Smooth muscle cell (in vitro differentiated cells): Measurements from ENCODE around the gene ADRB1. TPM values are rescaled to one million over a fixed set of nuclear protein-coding genes. Genes with fewer than 3 reads are reported as not detected.
A peak's percentile ranks its signal among the peaks of the same experiment; 100 is the strongest.

ENCODE experiments used
- DNase-seq: peaks from one replicate; lab custom pipeline; 2025; ENCODE audit not compliant: unreplicated experiment; lab: John Stamatoyannopoulos, UW
- H2AFZ ChIP-seq: fragments of 200-600 bp; sonication (generic); 2 replicates; pipeline ENCODE4 v1.6.0; 2016; ENCODE audit warnings: antibody characterized with exemption, low read depth, mild to moderate bottlenecking
- H3F3A ChIP-seq: fragments of 200-600 bp; sonication (generic); 2 replicates; pipeline ENCODE4 v1.6.0; 2017; ENCODE audit warnings: antibody characterized with exemption, low read depth
- H3K27ac ChIP-seq: fragments of 200-600 bp; sonication (generic); 2 replicates; pipeline ENCODE4 v1.5.1; 2016; ENCODE audit warnings: low read depth, mild to moderate bottlenecking
- H3K27me3 ChIP-seq: fragments of 200-600 bp; sonication (generic); 2 replicates; pipeline ENCODE4 v1.6.1; 2016; ENCODE audit warnings: low read depth, mild to moderate bottlenecking
- H3K36me3 ChIP-seq: fragments of 200-600 bp; sonication (generic); 2 replicates; pipeline ENCODE4 v1.5.1; 2016; ENCODE audit warnings: low read depth
- H3K4me1 ChIP-seq: fragments of 200-600 bp; sonication (generic); 2 replicates; pipeline ENCODE4 v1.5.1; 2016; ENCODE audit warnings: low read depth
- H3K4me2 ChIP-seq: fragments of 200-600 bp; sonication (generic); 2 replicates; pipeline ENCODE4 v1.6.0; 2016; ENCODE audit warnings: mild to moderate bottlenecking
- H3K4me3 ChIP-seq: fragments of 200-600 bp; sonication (generic); 2 replicates; pipeline ENCODE4 v1.5.1; 2016; ENCODE audit warnings: mild to moderate bottlenecking
- H3K79me2 ChIP-seq: fragments of 200-600 bp; sonication (generic); 2 replicates; pipeline ENCODE4 v1.6.0; 2016; ENCODE audit warnings: low read depth, mild to moderate bottlenecking
- H3K9ac ChIP-seq: fragments of 200-600 bp; sonication (generic); 2 replicates; pipeline ENCODE4 v1.6.0; 2016; ENCODE audit warnings: low read depth
- H3K9me3 ChIP-seq: fragments of 200-600 bp; sonication (generic); replicated peaks from 2 replicates; pipeline ENCODE4 v1.5.1; 2016; ENCODE audit warnings: low read depth
- H4K20me1 ChIP-seq: fragments of 200-600 bp; sonication (generic); 2 replicates; pipeline ENCODE4 v1.6.0; 2016; ENCODE audit warnings: low read depth
- CTCF ChIP-seq: fragments of 200-600 bp; sonication (generic); IDR thresholded peaks from 2 replicates; pipeline ENCODE4 v1.5.1; 2017; ENCODE audit warnings: borderline replicate concordance, mild to moderate bottlenecking, antibody characterized with exemption; ENCODE audit not compliant: insufficient read depth, poor library complexity, severe bottlenecking
- WGBS: methylation state at CpG from one replicate; pipeline ENCODE4 v1.1.7; 2016; ENCODE audit warnings: low lambda C conversion rate; 5-methylcytosine and 5-hydroxymethylcytosine counted together
- polyA plus RNA-seq: library from polyadenylated mRNA; unstranded; fragments of >200 nt; fragmentation: Nextera tagmentation; extraction: Ambion mirVana; gene quantifications from 2 replicates; pipeline ENCODE4 v1.2.1, GENCODE V29; 2016
- total RNA-seq: library from RNA; depleted of rRNA; stranded (reverse); fragments of >200 nt; gene quantifications from 2 replicates; pipeline ENCODE4 v1.2.3, GENCODE V29; 2014

The ADRB1 gene
- total and polyA plus RNA-seq, 2 experiments from 2014 or later = not detected

GRCh38 chr10:114025611-114026130 is 18.0 kb upstream of the ADRB1 start:
- Histone ChIP-seq H2AFZ (no peak overlapping the region), H4K20me1 (no peaks in the 10 kb centered on the region), H3K4me1 (peaks cover 6% of the 10 kb centered on the region), H3K4me2 (no peak overlapping the region), H3K79me2 (no peaks in the 10 kb centered on the region), H3K36me3 (no peaks in the 10 kb centered on the region), H3K4me3 (no peak overlapping the region), H3F3A (no peaks in the 10 kb centered on the region), H3K27me3 (peaks cover 18% of the 10 kb centered on the region), H3K9ac (no peak overlapping the region), H3K27ac (no peak overlapping the region), H3K9me3 (no peaks in the 10 kb centered on the region)
- WGBS = 96% methylated on average over 12 of the region's 12 CpGs
- TF ChIP-seq CTCF = no peak
- no peak for DNase-seq

- Histone ChIP-seq H3K36me3 (no peaks in the 10 kb centered on the region), H3K27me3 (peaks cover 13% of the 10 kb centered on the region), H3K9ac (peak overlapping the region; percentile 20), H3F3A (no peaks in the 10 kb centered on the region), H4K20me1 (no peaks in the 10 kb centered on the region), H3K4me1 (peaks cover 6% of the 10 kb centered on the region), H3K27ac (peak overlapping the region; percentile 75), H3K9me3 (no peaks in the 10 kb centered on the region), H3K4me2 (peak overlapping the region; percentile 77), H3K79me2 (no peaks in the 10 kb centered on the region), H3K4me3 (no peak overlapping the region), H2AFZ (peak overlapping the region; percentile 28)
- no peak for DNase-seq
- TF ChIP-seq CTCF = no peak
- 24% methylated on average over 7 of the region's 7 CpGs for WGBS
These were observed 17.3 kb upstream of the ADRB1 start for GRCh38 chr10:114026189-114027040.

- H2AFZ ChIP-seq = no peak overlapping the region
- H3K4me1 ChIP-seq = peaks cover 6% of the 10 kb centered on the region
- H3K27ac ChIP-seq = peak overlapping the region; percentile 75
- no peaks in the 10 kb centered on the region for H3K79me2 ChIP-seq
- H3K27me3 ChIP-seq = peaks cover 7% of the 10 kb centered on the region
- WGBS = 35% methylated on average over 2 of the region's 2 CpGs
- no peak for DNase-seq
- no peak overlapping the region for H3K4me3 ChIP-seq
- TF ChIP-seq CTCF = no peak
- H3K9me3 ChIP-seq = no peaks in the 10 kb centered on the region
- no peaks in the 10 kb centered on the region for H3K36me3 ChIP-seq
- H3F3A ChIP-seq = no peaks in the 10 kb centered on the region
- peak overlapping the region; percentile 77 for H3K4me2 ChIP-seq
- no peak overlapping the region for H3K9ac ChIP-seq
- no peaks in the 10 kb centered on the region for H4K20me1 ChIP-seq
These were observed 16.6 kb upstream of the ADRB1 start for GRCh38 chr10:114027041-114027394.
